ENCODE measurements around the gene NXPE4.

The NXPE4 gene

DNA sequence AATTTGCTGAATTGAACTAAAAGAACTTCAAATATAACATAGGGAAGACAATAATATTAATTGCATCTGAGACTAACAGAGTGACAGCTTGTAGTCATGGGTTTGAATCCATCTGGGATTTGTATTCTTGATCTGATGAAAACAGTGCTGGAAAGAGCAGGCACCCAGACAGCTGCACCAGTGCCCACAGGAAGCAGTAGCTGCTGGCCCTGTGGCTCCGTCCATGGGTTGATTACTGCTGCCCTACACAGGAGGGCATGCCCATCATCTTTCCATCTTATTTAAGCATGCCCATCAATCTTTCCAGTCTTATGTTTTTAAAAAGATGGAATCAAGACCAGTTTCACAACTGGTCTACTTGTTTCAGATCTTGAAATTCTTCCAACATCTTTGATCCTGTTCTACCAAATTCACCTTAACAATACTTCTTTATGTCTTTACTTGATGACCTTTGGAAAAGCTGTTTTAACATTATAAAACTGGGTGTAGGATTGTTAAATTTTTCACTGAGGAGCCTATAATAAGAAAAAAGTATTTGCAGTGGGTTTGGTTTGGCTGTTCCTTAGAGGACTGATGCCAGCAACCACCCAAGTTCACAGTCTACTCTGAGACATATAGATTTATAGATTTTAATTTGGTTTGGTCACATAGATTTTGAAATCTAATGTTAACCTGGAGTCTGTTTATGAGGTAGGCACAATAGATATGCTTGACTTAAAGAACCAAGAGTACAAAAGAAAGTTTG lies 761 bp upstream of the NXPE4 start:
- no peak overlapping the region for H3K4me3 ChIP-seq (replicated peaks; ENCODE audit: insufficient read depth, low read length)
- H3K27me3 ChIP-seq (ENCODE audit: insufficient read depth, poor library complexity, severe bottlenecking): no peaks in the 10 kb centered on the region
- no peak overlapping the region for H3K27ac ChIP-seq (replicated peaks)
- TF ChIP-seq, protein P1, sequence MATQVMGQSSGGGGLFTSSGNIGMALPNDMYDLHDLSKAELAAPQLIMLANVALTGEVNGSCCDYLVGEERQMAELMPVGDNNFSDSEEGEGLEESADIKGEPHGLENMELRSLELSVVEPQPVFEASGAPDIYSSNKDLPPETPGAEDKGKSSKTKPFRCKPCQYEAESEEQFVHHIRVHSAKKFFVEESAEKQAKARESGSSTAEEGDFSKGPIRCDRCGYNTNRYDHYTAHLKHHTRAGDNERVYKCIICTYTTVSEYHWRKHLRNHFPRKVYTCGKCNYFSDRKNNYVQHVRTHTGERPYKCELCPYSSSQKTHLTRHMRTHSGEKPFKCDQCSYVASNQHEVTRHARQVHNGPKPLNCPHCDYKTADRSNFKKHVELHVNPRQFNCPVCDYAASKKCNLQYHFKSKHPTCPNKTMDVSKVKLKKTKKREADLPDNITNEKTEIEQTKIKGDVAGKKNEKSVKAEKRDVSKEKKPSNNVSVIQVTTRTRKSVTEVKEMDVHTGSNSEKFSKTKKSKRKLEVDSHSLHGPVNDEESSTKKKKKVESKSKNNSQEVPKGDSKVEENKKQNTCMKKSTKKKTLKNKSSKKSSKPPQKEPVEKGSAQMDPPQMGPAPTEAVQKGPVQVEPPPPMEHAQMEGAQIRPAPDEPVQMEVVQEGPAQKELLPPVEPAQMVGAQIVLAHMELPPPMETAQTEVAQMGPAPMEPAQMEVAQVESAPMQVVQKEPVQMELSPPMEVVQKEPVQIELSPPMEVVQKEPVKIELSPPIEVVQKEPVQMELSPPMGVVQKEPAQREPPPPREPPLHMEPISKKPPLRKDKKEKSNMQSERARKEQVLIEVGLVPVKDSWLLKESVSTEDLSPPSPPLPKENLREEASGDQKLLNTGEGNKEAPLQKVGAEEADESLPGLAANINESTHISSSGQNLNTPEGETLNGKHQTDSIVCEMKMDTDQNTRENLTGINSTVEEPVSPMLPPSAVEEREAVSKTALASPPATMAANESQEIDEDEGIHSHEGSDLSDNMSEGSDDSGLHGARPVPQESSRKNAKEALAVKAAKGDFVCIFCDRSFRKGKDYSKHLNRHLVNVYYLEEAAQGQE (IDR thresholded peaks at IDR 0.05; ENCODE audit: insufficient replicate concordance, low read depth): no peak
- TF ChIP-seq SPI1 (IDR thresholded peaks at IDR 0.05; ENCODE audit: borderline replicate concordance, low read depth) (no peak), GABPA (IDR thresholded peaks at IDR 0.05; ENCODE audit: low read depth) (no peak), POLR2AphosphoS5 (IDR thresholded peaks at IDR 0.05; ENCODE audit: low read depth) (no peak)
- TF ChIP-seq, protein P2, sequence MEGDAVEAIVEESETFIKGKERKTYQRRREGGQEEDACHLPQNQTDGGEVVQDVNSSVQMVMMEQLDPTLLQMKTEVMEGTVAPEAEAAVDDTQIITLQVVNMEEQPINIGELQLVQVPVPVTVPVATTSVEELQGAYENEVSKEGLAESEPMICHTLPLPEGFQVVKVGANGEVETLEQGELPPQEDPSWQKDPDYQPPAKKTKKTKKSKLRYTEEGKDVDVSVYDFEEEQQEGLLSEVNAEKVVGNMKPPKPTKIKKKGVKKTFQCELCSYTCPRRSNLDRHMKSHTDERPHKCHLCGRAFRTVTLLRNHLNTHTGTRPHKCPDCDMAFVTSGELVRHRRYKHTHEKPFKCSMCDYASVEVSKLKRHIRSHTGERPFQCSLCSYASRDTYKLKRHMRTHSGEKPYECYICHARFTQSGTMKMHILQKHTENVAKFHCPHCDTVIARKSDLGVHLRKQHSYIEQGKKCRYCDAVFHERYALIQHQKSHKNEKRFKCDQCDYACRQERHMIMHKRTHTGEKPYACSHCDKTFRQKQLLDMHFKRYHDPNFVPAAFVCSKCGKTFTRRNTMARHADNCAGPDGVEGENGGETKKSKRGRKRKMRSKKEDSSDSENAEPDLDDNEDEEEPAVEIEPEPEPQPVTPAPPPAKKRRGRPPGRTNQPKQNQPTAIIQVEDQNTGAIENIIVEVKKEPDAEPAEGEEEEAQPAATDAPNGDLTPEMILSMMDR (IDR thresholded peaks at IDR 0.05; ENCODE audit: insufficient read depth, low read length): no peak
- no peak for DNase-seq (ENCODE audit: low read depth in 1 of 2, low spot score in 1 of 2)

DNA sequence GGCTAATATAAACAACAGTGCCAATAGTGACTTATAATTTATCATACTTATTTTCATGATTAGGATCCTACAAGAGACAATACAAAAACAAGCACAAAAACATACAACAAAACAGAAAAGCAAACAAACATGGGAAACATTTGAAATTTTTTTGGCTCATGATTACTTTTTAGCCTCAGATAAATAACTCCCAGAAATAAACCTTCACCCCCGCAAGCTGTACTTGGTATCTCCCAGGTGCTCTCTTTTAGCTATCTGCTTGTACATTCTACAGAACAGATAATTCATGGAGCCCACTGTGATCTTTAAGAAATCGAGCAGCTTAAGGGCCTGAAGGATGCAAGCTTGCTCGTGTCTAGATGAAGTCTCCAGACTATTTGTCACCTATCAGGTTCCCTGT lies 883 bp downstream of the NXPE4 start:
- H3K27ac ChIP-seq (replicated peaks): no peak overlapping the region
- H3K27me3 ChIP-seq (ENCODE audit: insufficient read depth, poor library complexity, severe bottlenecking): no peaks in the 10 kb centered on the region
- no peak for DNase-seq (ENCODE audit: low read depth in 1 of 2, low spot score in 1 of 2)
- TF ChIP-seq, protein P1 (IDR thresholded peaks at IDR 0.05; ENCODE audit: insufficient replicate concordance, low read depth): no peak
- TF ChIP-seq, protein P2 (IDR thresholded peaks at IDR 0.05; ENCODE audit: insufficient read depth, low read length): no peak
- TF ChIP-seq GABPA (IDR thresholded peaks at IDR 0.05; ENCODE audit: low read depth) (no peak), POLR2AphosphoS5 (IDR thresholded peaks at IDR 0.05; ENCODE audit: low read depth) (no peak), SPI1 (IDR thresholded peaks at IDR 0.05; ENCODE audit: borderline replicate concordance, low read depth) (no peak)
- H3K4me3 ChIP-seq (replicated peaks; ENCODE audit: insufficient read depth, low read length): no peak overlapping the region

DNA sequence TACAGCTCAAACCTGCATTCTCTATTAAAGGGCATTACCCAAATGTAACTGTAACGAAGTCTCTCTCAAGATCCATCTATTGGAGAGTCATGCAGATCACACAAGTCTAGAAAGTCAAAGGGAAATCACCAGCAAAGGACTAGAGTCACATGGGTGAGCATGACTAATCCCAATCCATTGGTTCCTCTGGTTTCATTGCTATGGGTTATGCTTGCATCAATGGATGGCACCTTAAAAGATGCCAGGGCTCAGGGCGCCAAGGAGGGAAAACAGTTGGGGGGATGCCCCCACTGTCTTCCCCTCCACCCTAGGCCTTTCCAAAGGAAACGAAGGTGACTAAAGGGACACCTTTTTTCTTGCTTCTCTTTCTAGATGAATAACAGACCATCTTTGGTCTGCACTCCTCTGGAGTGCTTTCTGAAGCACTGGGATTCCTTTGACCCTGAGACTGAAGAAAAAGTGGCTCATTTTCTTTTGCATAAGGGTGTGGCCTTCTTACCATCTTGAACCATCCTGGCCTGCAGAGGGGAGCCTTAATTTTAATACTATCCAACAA lies 8.1 kb downstream of the NXPE4 start:
- Histone ChIP-seq H3K27ac (replicated peaks) (no peak overlapping the region), H3K27me3 (ENCODE audit: insufficient read depth, poor library complexity, severe bottlenecking) (no peaks in the 10 kb centered on the region), H3K4me3 (replicated peaks; ENCODE audit: insufficient read depth, low read length) (no peak overlapping the region)
- no peak for TF ChIP-seq GABPA (IDR thresholded peaks at IDR 0.05; ENCODE audit: low read depth)
- TF ChIP-seq, protein P1 (IDR thresholded peaks at IDR 0.05; ENCODE audit: insufficient replicate concordance, low read depth): no peak
- TF ChIP-seq, protein P2 (IDR thresholded peaks at IDR 0.05; ENCODE audit: insufficient read depth, low read length): no peak
- no peak for TF ChIP-seq POLR2AphosphoS5 (IDR thresholded peaks at IDR 0.05; ENCODE audit: low read depth)
- TF ChIP-seq SPI1 (IDR thresholded peaks at IDR 0.05; ENCODE audit: borderline replicate concordance, low read depth): no peak
- no peak for DNase-seq (ENCODE audit: low read depth in 1 of 2, low spot score in 1 of 2)

Data from HL-60 (cell line).